ENCODE results near the gene TFDP2.
A peak's percentile ranks its signal among the peaks of the same experiment; 100 is the strongest.
"Not testable (repeated sequence)": the region's sequence is repeated elsewhere in the genome, so short reads cannot be mapped to it uniquely, and the experiment has no call there.

TFDP2 gene

GRCh38 chr3:142150271-142150670 lies 927 bp upstream of the TFDP2 start:
- Histone ChIP-seq H3K9ac (ENCODE audit: low read length) (no peak overlapping the region), H3K79me2 (ENCODE audit: low read length) (no peaks in the 10 kb centered on the region), H3K27ac (ENCODE audit: low read length) (no peak overlapping the region), H3K27me3 (ENCODE audit: low read depth, low read length) (no peaks in the 10 kb centered on the region), H3K9me3 (ENCODE audit: insufficient read depth, low read length) (no peaks in the 10 kb centered on the region), H4K20me1 (ENCODE audit: insufficient read depth, low read length) (no peaks in the 10 kb centered on the region), H2AFZ (ENCODE audit: low read depth, low read length) (peak overlapping the region; percentile 99; the same call in 1 of the 2 replicates), H3K4me2 (ENCODE audit: low read length) (no peak overlapping the region), H3K4me3 (ENCODE audit: low read length) (no peak overlapping the region), H3K36me3 (replicated peaks; ENCODE audit: low read depth, low read length) (no peaks in the 10 kb centered on the region), H3K4me1 (ENCODE audit: low read length) (peaks cover 10% of the 10 kb centered on the region)
- no peak for TF ChIP-seq EZH2phosphoT487 (IDR thresholded peaks at IDR 0.05; ENCODE audit: low read depth)
- TF ChIP-seq CTCF (IDR thresholded peaks at IDR 0.05; ENCODE audit: low read depth, low read length) = no peak

- Histone ChIP-seq H3K9ac (ENCODE audit: low read length) (peak overlapping the region; percentile 76; the same call in 1 of the 2 replicates), H3K4me1 (ENCODE audit: low read length) (peaks cover 10% of the 10 kb centered on the region), H3K79me2 (ENCODE audit: low read length) (no peaks in the 10 kb centered on the region), H4K20me1 (ENCODE audit: insufficient read depth, low read length) (no peaks in the 10 kb centered on the region), H3K4me3 (ENCODE audit: low read length) (peak overlapping the region; percentile 94), H2AFZ (ENCODE audit: low read depth, low read length) (peak overlapping the region; percentile 99), H3K4me2 (ENCODE audit: low read length) (peak overlapping the region; percentile 92), H3K36me3 (replicated peaks; ENCODE audit: low read depth, low read length) (no peaks in the 10 kb centered on the region), H3K27ac (ENCODE audit: low read length) (no peak overlapping the region), H3K27me3 (ENCODE audit: low read depth, low read length) (no peaks in the 10 kb centered on the region), H3K9me3 (ENCODE audit: insufficient read depth, low read length) (no peaks in the 10 kb centered on the region)
- TF ChIP-seq EZH2phosphoT487 (IDR thresholded peaks at IDR 0.05; ENCODE audit: low read depth) (no peak), CTCF (IDR thresholded peaks at IDR 0.05; ENCODE audit: low read depth, low read length) (no peak)
These were observed 289 bp upstream of the TFDP2 start for GRCh38 chr3:142149673-142149992.

GRCh38 chr3:142148044-142148791 lies 1.1 kb downstream of the TFDP2 start:
- Histone ChIP-seq H3K4me1 (ENCODE audit: low read length) (peaks cover 10% of the 10 kb centered on the region), H3K4me3 (ENCODE audit: low read length) (peak overlapping the region; percentile 94), H3K4me2 (ENCODE audit: low read length) (peak overlapping the region; percentile 92), H2AFZ (ENCODE audit: low read depth, low read length) (peak overlapping the region; percentile 81), H3K9ac (ENCODE audit: low read length) (peak overlapping the region; percentile 76), H3K27me3 (ENCODE audit: low read depth, low read length) (no peaks in the 10 kb centered on the region), H3K9me3 (ENCODE audit: insufficient read depth, low read length) (no peaks in the 10 kb centered on the region), H4K20me1 (ENCODE audit: insufficient read depth, low read length) (no peaks in the 10 kb centered on the region), H3K27ac (ENCODE audit: low read length) (no peak overlapping the region), H3K36me3 (replicated peaks; ENCODE audit: low read depth, low read length) (no peaks in the 10 kb centered on the region), H3K79me2 (ENCODE audit: low read length) (no peaks in the 10 kb centered on the region)
- no peak for TF ChIP-seq CTCF (IDR thresholded peaks at IDR 0.05; ENCODE audit: low read depth, low read length)
- TF ChIP-seq EZH2phosphoT487 (IDR thresholded peaks at IDR 0.05; ENCODE audit: low read depth) = no peak

- H3K27ac ChIP-seq (ENCODE audit: low read length); H3K9ac ChIP-seq (ENCODE audit: low read length); H3K9me3 ChIP-seq (ENCODE audit: insufficient read depth, low read length); H3K4me2 ChIP-seq (ENCODE audit: low read length); H3K36me3 ChIP-seq (replicated peaks; ENCODE audit: low read depth, low read length); H3K27me3 ChIP-seq (ENCODE audit: low read depth, low read length); H2AFZ ChIP-seq (ENCODE audit: low read depth, low read length); H3K4me3 ChIP-seq (ENCODE audit: low read length); H4K20me1 ChIP-seq (ENCODE audit: insufficient read depth, low read length); H3K79me2 ChIP-seq (ENCODE audit: low read length); H3K4me1 ChIP-seq (ENCODE audit: low read length): not testable (repeated sequence)
These were observed 4.8 kb downstream of the TFDP2 start for GRCh38 chr3:142144587-142144986.

Data from OCI-LY3 (cell line).